HG02885 (cell line): Measurements from ENCODE around the gene RARA.
"Not testable (repeated sequence)": the region's sequence is repeated elsewhere in the genome, so short reads cannot be mapped to it uniquely, and the experiment has no call there.

Source experiments
- ATAC-seq: cut with Tn5 transposase; IDR thresholded peaks from one replicate; pipeline ENCODE4 v1.9.1; 2021; ENCODE audit warnings: mild to moderate bottlenecking; ENCODE audit not compliant: unreplicated experiment, poor library complexity

Gene RARA

DNA sequence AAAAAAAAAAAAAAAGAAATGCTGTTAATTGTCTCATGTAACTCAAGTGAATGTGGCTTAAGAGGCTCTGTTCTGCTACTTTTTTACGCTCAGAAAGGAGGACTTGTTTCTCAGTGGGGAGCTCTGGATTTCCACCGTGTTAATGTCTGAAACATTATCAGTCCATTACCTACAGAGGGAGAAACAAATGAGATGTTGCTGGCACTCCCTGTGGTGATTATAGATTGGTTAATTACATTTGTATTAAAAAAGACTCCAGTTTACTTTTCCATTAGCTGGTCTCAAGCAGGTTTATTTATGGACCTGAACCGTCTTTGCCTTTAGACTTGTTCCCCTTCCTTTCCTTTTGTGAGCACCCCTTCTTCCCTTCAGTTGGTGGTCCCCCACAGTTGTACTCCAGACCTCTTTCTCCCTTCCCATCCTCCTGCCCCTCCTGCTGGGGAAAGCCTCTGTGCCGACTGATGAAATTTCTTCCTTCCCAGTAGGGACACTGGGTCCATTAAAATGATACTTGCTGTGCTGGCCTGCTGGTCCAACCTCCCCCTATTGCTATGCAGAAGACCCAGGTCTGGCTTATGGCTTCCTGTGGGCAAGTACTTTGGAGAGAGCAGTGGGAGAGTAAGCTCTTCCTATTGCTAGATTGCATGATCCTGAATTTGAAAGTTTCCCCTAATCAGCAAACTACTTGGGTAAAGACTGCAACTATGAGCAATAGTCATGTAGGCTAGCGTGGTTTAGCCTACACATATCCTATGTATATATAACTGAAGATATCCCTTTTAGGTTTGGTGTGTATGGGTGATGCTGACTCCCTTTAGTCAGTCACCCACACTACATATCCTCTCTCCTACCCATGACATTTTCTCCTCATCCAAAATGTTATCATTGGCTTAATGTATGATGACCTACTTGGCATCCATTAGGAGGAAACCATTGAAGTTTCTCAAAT, 13.2 kb upstream of the RARA start:
- ATAC-seq: no peak

DNA sequence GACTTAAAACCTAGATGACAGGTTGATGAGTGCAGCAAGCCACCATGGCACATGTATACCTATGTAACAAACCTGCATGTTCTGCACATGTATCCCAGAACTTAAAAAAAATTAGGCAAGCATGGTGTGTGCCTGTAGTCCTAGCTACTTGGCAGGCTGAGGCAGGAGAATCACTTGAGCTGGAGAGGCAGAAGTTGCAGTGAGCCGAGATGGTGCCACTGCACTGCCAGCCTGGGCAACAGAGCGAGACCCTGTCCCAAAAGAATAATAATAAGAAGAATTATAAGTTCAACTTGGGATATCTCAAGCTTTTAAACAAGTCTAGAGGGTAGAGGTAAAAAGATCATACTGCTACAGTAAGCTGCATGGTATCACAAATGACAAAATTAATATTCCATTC, 11.5 kb upstream of the RARA start:
- ATAC-seq: no peak

GRCh38 chr17:40298726-40299125, 10.3 kb upstream of the RARA start:
- no peak for ATAC-seq

GRCh38 chr17:40299159-40299757, 9.7 kb upstream of the RARA start:
- not testable (repeated sequence) for ATAC-seq

- no peak for ATAC-seq
These were observed 7.7 kb upstream of the RARA start for GRCh38 chr17:40301315-40301714.

GRCh38 chr17:40303009-40303657, 5.8 kb upstream of the RARA start:
- ATAC-seq: no peak

GRCh38 chr17:40303708-40304551, 5.0 kb upstream of the RARA start:
- no peak for ATAC-seq

DNA sequence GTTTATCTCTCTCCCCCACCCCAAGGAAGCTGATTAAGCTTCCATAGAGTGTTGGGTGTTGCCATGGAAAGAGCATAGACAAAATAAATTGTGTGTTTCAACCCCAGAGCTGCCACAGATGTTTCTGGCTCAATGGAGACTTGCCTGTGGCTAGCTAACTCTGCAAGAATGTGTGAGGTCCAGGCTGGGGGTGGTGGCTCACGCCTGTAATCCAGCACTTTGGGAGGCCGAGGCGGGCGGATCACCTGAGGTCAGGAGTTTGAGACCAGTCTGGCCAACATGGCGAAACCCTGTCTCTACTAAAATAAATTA, 4.5 kb upstream of the RARA start:
- ATAC-seq: not testable (repeated sequence)

DNA sequence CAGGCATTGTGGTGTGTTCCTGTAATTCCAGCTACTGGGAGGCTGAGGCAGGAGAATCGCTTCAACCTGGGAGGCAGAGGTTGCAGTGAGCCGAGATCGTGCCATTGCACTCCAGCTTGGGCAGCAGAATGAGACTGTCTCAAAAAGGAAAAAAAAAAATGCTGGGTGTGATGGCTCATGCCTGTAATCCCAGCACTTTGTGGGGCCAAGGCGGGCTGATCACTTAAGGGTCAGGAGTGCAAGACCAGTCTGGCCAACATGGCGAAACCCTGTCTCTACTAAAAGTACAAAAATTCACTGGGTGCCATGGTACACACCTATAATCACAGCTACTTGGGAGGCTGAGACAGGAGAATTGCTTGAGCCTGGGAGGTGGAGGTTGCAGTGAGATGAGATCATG, 4.1 kb upstream of the RARA start:
- not testable (repeated sequence) for ATAC-seq

GRCh38 chr17:40306395-40306794, 2.6 kb upstream of the RARA start:
- ATAC-seq: no peak

DNA sequence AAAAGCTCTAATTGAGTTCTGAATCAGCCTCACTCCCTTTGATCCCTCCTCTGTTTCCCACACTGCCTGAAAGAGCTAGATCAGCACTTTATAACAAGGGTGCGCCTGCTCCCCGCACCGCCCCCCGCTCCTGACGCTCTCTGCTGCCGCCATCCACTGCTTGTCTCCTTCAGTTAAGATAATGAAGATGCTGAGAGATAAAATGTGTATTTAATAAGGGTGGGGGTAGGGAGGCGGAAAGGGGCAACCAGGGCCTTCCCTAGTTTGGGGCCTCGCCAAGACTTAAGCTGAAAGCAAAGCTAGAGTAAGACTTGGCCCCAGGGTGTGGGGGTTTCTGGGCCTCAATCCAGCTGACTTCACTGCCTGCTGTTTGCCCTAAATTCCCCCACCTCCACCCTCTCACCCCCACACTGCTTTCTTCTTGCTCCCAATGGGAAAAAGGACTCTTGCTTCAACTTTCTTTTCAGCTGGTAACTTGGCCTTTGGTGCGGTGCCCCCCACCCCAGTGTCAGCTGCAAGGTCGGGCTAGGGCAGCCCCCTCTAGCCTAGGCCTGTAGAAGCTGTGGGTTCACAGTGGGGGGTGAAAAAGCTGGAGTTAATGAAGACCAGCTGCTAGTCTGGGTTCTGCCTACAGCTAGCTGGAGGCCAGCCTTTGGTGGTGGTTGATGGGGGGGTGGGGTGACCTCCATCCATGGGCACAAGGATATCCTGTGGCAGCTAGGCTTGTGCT, 1.8 kb upstream of the RARA start:
- no peak for ATAC-seq

DNA sequence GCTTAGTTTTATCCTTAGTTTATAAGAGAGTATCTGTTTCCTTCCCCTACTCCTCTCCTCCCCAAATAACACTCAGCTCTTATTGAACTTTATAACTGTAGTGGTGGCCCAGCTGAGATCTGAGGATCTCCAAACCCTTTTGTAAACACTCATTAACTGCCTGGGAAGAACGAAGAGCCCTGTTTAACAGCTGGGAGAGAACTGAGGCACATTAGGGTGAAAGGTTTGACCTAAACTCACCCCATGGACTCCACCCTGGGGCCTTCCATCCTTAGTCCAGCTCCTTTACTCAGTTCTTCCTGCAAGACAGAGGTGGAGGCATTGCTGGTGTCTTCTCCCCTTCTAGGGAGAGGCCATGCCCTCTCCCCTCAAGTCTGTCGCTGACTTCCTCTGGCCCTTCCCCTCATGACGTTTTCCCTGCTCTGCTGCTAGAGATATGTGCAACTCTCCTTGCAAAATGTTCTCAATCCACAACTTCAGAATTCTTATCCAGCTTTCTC, 1.2 kb upstream of the RARA start:
- no peak for ATAC-seq

- no peak for ATAC-seq
These were observed 1.1 kb downstream of the RARA start for GRCh38 chr17:40309949-40310510.

DNA sequence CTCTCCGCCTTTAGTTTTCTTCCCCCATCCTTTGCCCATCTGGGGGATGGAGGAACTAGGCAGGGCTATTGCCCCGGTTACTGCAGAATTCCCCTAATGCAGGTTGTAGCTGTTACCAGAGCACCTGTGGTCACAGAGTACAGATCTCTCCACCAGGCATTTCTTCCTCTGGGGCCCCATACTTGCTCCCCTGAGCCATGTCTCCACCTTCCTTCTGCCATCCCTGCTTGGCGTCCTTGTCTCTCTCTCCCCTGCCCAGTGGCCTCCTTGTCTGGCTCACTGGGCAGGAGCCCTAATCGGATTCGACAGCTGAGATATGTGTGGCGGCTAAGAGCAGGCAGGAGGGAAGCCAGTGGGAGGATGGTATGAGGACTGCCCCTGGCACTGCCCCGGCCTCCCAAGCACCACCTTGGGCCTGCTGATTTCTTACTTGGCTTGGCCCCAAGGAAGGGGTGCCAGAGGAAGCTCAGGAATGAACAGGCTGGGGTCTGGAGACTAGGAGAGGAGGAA, 2.0 kb downstream of the RARA start:
- ATAC-seq: no peak

GRCh38 chr17:40311575-40311974, 2.6 kb downstream of the RARA start:
- ATAC-seq: no peak

GRCh38 chr17:40312131-40312731, 3.3 kb downstream of the RARA start:
- ATAC-seq: no peak

- no peak for ATAC-seq
These were observed 4.1 kb downstream of the RARA start for GRCh38 chr17:40312893-40313667.
